ENCODE data around the gene DISP2.

Gene DISP2

DNA sequence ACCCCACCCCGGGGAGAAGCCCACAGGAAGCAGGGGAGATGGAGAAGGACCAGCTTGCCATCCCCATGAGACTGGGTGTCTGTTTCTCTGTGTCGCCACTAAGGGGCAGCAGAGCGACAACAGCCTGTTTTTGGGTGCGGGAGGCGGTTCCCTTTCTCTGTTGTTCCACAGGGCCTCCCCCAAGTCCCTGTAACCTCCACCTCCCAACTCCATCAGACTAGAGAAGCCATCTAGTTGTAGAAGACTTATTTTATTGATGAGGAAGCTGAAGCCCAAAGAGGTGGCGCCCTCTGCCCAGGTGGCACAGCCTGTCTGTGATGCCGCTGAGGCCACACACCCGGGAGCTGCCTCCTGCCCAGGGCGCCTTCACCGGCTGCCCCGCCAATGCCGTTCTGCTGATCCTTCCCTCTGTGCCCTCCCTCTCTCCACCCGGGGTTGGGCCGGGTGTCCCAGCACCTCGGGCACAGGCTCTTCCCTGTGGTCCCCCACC, 13.3 kb upstream of the DISP2 start:
- no peak for DNase-seq

DNA sequence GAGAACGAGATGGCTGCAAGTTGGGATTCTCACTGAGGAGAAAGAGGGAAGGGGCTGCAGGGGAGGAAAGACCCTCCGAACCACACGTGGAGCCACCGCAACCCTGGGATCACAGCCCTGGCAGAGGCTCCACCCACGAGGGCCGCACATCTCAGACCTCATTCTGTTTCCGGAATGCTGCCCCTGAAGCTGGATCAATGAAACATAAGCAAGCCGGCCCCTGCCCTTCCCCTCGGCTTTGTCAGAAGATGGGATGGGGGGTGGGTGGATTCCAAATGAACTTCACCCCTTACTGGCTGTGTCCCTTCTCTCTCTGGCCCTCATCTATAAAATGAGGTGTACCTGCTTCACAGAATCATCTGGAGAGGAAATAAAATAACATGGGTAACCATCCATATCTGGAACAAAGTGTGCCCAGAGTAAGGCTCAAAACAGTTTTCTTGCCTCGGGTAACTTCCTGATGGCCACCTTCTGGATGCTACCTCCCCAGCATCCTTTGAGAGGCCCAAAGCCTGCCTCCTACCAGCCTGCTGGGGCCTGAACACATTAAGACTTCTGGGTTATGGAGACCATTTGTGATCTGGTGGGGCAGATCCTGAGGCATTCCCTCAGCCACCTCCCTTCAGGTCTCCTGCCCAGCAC, 12.7 kb upstream of the DISP2 start:
- DNase-seq: no peak

DNA sequence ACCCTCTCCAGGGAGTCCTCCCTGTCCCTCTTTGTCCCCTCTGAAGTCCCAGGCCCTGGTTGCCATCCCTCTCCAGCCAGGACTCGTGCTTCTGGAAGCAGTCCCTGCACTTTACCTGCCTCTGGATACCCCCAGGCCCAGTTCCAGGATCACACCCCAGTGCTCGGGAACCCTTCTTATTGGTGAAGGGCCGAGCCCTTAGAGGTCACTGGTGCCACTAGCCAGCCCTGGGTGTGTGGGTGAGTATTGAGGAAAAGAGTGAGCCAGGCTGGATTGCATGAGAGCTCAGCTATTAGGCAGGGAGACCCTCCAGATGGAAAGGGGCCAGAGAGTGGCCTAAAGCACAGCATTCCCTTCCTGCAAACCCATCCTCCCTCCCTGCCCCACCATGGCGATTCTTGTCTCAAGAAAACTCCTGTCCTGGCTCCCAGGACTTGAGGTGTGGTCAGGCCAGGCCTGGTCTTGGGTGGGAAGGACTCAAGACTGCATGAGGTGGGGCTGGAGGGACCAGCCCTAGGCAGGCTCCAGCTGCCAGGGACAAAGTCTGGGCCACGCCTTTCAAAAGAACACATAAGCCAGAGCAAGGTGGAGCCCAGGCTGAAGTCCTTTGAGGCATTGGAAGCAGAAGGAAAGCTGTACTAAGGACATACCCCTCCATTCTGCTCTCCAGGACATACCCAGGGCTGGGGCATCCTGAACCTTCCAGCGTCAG, 12.0 kb upstream of the DISP2 start:
- DNase-seq: no peak

DNA sequence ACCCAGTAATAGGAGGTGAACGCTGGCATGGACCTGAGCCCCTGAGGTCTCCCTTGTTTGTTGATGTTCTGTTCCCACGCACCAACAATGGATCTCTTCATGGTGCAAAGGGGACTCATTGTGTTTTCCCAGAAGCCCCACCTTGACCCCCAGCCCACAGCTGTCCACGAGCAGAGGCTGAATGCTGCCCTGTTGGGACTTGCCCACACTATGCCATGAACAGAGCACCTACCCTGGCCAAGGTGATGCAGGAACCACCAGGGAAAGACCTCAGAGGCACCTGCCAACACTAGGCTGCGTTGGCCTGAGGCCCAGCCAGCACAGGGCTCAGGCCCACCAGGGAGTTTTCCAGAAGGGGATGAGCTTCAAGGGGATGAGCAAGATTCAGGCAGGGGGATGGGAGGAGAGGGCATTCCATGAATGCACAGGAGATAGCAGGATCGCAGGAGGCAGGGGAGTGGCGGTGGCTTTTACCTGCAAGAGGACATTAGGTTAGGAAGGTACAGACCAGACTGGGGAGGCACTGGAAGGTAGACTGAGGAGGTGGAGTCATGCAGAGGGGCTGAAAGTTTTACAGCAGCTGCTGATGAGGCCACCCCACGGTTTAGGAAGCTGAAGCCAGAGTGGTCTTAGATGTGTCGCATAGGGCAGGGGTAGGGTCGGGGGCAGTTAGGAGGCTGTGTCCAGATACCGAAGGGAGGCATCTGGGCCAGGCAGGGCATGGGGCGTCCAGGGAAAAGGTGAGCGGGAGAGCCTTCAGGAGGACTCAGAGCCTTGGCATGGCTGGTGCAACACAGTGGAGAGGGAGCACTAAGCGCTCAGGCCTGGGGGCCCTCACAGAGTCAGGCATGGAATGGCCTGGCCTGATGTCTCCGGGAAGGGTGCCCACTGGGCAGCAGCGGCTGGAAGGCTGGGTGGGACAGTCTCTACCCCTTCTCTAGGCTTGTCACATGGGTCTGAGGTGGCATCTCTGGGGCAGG, 11.2 kb upstream of the DISP2 start:
- DNase-seq: no peak

DNA sequence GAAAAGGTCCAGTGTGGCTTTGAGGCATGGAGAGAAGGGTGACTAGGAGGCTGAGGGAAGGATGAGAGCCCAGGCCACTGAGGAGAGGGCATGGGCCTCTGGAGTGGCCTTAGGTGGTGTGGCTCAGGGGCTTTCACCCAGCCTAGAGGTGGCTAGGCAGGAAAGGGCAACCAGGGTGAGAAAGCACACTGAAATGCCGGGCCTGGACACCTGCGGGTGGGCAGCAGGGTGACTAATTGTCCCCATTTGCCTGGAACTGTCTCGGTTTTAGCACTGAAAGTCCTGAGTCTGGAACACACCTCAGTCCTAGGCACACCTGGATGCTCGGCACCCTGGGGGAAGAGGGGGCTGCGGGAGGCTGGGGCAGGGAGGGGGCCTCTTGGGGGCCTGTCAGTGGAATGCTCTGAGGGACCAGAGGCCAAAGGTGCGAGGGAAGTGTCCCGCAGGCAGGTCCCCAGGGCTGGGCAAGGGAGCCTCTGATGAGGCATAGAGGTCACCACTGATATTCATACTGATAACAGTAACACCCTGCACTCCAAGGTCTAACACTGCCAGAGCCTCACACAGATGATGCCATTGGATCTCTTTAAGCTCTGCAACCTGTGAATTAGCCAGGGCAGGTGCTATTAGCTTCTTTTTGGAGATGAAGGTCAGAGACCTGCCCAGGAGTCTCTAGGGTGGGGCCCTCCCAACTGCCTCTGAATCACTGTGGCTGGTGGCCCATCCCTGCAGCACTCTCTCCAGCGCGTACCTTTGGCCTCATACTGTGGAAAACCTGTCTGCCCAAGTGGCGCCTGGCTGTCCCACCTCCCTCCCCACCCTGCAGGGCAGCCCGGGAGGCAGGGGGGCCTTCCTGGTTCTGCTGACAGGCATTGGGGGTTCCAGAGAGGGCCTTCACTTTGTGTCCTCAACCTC, 10.2 kb upstream of the DISP2 start:
- DNase-seq: no peak

DNA sequence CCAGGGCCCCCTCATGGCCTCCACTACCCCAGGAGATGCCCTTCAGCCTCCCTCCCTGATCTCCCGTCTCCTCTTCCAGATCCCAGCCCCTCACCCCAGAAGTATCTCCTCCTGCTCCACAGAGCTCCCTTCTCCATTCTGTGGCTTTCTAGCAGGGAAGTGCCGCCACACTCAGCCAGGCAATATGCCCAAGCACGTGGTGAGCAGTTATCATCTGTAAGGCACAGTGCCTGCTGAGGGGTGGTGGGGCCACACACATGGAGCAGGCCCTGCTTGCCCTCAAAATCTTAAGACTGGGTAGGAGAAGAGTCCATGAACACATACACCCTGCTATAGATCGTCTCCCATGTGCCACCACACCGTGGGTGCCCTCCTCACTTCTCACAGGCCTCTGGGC, 9.5 kb upstream of the DISP2 start:
- no peak for DNase-seq

DNA sequence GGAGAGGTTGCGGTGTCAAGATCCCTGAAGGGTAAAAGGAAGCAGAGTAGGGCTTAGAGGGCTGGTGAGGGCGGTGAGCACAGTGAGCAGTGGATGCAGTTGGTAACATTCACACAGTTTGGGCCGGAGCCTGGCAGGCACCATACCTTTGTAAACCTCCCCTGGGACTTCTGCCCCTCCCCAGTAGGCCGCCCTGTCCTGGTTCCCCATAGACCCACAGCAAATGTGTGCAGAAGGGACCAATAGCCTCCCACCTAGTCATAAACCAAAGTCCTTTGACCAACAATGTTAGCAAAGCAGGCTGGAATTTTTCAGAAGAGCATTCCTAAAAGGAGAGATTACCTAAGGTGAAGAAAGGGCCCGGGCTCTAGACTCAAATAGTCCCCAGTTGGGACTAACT, 8.9 kb upstream of the DISP2 start:
- no peak for DNase-seq

DNA sequence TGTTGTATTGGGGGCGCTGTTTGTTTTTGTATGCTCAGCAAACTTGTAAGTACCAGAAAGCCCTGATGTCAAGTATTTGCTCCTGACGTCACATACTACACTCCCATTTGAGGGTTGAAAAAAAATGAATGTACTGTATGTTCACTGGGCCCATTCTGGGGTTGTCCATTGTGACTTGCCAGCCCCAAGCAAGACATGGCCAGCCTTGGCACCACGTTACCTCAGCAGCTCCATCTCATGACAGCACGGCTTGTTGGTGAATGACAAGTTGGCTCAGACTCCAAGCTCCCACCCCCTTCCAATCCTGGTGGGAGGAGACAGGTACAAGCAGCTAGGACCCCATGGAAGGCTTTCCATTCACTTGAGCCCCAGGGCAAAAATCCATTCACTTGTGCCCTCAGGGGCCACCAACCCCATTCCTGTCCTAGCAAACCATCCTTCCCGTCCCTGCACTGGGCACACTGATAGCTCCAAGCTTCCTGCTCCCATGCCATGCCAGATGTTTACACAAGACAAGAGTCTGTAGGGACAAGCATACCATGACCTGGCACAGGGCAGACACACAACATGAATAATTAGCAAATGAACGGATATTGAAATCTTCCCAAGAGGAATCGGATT, 5.6 kb upstream of the DISP2 start:
- DNase-seq: no peak

DNA sequence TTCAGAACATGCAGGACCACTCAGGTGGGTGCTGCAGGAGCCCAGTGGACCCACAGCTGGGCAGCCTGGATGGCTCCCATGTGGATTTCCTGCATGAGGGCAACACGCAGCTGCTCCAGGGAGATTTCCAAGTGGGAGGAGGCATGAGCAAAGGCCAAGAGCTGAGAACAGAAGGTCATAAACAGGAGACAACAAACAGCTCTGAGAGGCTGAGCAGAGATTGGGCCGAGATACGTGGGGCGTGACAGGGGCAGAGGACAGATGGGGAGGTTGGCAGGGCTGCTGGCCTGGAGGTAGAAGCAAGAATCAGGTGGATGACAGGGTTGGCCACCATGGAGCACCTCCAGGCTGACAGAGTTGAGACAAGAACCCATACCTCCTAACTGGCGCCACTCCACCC, 4.3 kb upstream of the DISP2 start:
- DNase-seq: no peak

DNA sequence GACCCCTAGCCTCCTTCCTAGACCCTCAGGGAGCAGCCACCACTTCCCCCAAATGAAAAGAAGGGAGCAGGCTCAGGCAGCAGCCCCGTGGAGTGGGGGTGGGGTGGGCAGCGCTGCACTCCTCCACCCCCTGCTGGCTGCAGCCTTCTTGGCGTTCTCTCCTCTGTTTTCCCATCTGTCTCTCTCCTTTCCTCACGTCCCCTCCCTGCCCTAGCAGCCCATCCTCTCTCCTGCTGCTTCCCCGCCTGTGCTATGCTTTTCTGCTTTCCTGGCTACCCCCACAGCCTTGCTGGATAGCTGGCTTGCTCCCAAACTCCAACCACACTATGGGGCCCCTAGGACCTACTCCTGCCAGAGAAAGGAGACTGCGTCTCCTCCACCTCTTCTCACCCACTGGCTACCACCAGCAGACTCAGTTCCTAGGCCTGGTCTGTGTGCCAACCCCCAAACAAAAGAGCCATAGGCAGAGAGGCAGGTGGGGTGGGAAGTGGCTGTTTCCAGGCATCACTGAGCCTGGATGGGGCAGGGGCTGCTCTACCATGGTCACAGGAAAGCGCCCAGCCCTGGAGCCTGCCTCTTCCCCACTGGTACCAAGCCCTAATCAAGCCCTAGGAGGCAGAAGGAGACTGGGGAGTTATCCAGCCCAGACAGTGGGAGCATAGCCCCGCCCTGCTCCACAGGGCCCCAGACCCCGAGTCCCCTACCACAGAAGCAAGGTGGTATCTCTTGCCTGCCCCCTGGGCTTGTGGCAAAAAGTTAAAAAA, 3.4 kb upstream of the DISP2 start:
- no peak for DNase-seq

DNA sequence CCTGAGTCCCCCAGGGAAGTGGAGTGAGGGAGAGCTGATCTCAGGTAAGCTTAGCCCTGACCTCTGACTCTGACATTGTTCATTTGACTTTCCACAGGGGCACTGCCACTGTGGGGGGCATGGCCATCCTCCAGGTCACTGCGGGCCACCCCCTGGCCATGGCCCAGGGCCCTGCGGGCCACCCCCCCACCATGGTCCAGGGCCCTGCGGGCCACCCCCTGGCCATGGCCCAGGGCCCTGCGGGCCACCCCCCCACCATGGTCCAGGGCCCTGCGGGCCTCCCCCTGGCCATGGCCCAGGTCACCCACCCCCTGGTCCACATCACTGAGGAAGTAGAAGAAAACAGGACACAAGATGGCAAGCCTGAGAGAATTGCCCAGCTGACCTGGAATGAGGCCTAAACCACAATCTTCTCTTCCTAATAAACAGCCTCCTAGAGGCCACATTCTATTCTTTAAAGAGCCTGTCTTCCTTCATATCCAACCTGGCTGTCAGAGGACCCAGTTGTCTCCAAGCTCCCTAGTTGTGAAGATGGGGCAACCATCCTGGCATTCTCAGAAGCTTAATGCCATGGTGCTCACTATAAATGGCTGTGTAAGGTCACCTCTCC, 1.9 kb upstream of the DISP2 start:
- no peak for DNase-seq

DNA sequence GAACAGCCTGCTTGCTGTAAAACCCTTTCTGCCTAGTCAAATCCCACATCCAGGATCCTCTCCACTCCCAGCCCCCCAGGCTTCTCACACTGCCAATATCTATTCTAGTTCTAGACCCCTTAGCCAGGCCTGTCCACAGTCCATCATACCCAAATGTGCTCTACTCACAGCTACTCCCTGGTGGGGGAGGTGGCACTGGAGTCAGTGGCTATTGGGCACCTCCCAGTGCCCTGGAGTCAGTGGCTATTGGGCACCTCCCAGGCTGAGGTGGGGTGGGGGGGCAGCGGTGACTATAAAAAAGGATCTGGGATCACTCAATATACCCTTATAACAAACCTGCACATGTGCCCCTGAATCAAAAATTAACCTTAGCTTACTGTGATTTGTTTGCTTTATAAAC, 773 bp upstream of the DISP2 start:
- no peak for DNase-seq

DNA sequence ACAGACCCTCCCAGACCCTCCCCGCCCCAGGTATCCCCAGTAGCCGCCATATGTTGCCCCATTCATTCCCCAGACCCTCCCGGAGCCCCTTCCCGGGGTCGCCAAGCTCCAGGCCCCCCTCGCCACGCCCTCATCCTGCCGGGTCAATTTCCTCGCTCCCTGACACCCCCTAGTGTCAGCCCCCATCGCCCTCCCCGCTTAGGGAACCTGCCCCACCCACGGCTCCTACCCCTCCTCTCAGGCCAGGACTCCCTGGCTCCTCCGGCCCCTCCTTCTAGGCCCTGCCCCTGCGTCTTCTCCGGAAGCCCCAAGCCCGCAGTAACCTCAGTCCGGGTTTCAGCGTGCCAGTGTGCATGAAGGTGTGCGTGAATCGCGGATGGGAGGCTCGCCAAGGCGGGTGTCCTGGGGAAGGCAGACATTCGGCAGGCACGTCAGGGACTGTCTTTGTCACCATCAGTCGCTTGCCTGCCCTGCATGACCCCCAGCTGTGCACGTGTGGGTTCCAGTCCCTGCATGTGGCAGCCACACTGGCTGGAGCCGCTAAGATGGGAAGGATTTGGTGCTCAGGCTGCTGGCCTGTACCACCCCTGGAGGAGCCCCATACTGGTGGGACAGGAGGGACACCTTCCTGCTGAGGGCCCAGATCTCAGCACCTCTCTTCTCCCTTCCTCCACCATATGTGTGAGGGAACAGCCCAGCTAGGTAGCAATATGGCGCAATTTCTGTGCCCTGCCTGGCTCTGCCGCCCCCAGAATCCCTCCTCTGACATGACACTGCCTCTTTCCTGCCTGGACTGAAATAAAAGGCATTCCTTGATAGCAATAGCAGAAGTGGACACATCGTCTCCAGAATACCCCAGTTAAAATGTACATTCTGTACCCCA, 693 bp downstream of the DISP2 start:
- no peak for DNase-seq

DNA sequence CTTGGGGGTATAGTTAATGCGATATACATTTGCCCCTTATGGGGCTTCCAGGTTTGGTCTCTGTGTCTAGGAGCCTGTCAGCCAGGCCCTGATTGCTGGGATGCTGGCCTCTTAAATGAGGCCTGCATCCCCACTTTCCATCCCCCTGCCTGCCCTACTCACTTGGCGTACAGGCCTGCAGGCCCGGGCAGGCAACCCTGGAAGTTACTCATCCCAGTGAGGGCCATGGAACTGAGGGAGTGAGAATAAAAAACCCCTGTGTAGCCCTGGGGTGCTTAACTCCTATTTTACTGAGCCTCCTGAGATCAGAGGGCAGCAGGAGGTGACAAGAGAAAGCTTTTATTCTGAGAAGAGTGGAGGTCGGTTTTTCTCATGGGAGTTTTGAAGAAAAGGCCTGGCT, 2.0 kb downstream of the DISP2 start:
- no peak for DNase-seq

DNA sequence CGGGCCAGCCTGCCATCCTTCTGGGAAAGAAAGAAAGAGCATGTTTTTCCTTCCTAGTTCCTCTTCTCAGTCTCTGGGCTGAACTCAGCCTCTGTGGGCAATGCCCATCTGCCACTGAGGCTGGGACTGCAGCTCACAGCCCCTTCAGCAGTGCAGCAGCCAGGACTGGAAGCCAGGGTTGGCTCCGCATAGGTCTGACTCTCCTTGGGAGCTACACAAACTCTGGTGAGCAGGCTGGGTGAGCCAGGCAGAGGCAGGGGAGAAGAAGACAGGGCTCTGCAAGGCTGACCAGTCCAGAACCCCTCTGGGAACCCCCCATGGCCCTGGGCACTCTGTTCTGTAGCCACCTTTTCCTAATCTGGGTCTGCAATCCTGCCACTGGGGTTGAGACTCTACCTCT, 3.6 kb downstream of the DISP2 start:
- DNase-seq: no peak

DNA sequence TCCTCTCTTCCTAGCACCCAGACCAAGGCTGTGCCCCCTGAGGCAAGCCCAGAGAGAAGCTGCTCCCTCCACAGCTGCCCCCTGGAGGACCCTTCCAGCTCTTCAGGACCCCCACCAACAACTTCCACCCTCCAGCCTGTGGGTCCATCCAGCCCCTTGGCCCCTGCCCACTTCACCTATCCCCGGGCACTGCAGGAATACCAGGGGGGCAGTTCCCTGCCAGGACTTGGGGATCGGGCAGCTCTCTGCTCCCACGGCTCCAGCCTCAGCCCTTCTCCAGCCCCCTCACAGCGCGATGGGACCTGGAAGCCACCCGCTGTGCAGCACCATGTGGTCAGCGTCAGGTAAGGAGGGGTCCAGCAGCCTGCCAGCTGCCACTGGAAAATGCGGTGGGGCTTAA, 5.6 kb downstream of the DISP2 start:
- no peak for DNase-seq

DNA sequence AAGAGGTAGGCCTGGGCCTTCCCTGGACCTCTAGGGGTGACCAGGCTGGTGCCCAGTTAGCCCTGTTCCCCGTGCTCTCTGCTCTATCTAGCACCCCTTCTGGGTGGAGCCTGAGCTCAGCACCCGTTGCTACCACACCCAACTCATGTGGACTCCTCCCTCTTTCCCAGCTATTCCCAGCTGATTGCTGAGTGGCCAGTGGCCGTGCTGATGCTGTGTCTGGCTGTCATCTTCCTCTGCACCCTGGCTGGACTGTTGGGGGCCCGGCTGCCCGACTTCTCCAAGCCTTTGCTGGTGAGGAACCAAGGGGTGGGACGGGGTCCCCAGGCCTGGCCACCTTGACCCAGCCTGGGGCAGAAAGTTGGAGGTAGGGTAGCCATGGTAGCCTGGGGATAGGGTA, 6.2 kb downstream of the DISP2 start:
- DNase-seq: no peak

DNA sequence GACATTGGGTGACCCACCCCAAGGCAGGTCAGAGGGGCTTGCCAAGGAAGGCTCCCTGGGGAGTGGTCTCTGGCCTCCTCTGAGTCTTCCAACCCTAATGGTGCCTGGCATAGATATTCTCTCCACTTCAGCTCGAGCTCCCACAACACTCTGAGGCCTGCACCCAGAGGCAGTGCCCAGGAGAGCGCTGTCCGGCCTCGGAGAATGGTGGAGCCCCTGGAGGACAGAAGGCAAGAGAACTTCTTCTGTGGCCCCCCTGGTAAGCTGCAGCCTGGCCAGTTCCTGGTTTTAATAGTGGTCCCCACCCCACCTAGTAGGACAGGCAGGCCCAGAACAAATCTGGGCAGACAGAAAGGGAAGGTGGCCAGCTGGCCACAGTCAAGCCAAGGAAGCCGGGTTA, 7.0 kb downstream of the DISP2 start:
- no peak for DNase-seq

DNA sequence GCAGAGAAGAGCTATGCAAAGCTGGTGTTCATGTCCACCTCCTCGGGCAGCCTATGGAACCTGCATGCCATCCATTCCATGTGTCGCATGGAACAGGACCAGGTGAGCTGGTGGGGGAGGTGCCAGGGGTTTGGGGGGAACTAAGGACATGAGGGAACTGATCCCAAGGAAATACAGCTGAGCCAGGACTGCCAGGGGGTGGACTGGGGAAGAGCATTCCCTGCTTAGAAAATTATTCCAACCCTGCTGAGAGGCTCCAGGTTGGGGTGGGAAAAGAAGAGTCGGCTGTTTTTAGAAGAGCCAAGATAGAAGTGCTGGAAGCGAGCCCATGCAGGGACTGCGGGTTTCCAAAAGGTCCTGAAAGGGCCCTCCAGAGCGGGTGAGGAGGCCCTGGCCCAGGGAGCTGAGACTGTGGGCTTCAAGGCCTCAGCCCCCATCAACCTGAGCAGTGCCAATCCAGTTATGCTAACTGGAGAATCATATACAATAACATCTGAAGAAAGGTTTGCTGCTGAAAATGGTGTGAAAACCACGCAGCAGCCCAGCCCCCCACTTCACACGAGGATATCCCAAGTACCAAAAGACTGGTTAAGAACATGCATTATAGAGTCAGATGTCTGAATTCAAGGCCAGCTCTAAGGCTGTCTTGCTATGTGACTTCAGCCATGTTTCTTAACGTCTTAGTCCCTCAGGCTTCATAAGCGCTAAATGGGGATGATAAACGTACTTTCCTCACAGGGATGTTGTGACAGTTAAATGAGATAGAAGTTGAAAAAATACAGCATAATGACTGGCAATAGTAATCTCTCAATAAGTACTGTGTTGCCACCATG, 7.8 kb downstream of the DISP2 start:
- DNase-seq: no peak

Measured in NCI-H2081 treated with DMSO at 0.1 percent for 48 hours (cell line).